Measurements from ENCODE around the gene NUP210.
A peak's percentile ranks its signal among the peaks of the same experiment; 100 is the strongest.

NUP210 gene

GRCh38 chr3:13318626-13319470, 101.3 kb downstream of the NUP210 start:
- DNase-seq, result no peak

GRCh38 chr3:13317596-13318320, 102.4 kb downstream of the NUP210 start:
- DNase-seq, result no peak

GRCh38 chr3:13316603-13317002, 103.5 kb downstream of the NUP210 start:
- no peak for DNase-seq

- DNase-seq, result no peak
Observed at GRCh38 chr3:13314877-13315276, 105.2 kb downstream of the NUP210 start.

- no peak for DNase-seq
Observed at GRCh38 chr3:13313813-13314212, 106.3 kb downstream of the NUP210 start.

GRCh38 chr3:13309004-13309403, 111.1 kb downstream of the NUP210 start:
- DNase-seq, result no peak

- DNase-seq, result peak; percentile 48
Observed at GRCh38 chr3:13308380-13308801, 111.7 kb downstream of the NUP210 start.

- no peak for DNase-seq
Observed at GRCh38 chr3:13307041-13307440, 113.1 kb downstream of the NUP210 start.

GRCh38 chr3:13305623-13306022, 114.5 kb downstream of the NUP210 start:
- no peak for DNase-seq

- no peak for DNase-seq
Observed at GRCh38 chr3:13303410-13303809, 116.7 kb downstream of the NUP210 start.

- peak; percentile 19 for DNase-seq
Observed at GRCh38 chr3:13301286-13301987, 118.7 kb downstream of the NUP210 start.

- no peak for DNase-seq
Observed at GRCh38 chr3:13300546-13301285, 119.4 kb downstream of the NUP210 start.

- DNase-seq, result no peak
Observed at GRCh38 chr3:13299531-13300155, 120.5 kb downstream of the NUP210 start.

- peak; percentile 66 for DNase-seq
Observed at GRCh38 chr3:13296662-13297061, 123.5 kb downstream of the NUP210 start.

GRCh38 chr3:13294442-13295351, 125.4 kb downstream of the NUP210 start:
- no peak for DNase-seq

GRCh38 chr3:13292375-13292774, 127.7 kb downstream of the NUP210 start:
- DNase-seq, result peak; percentile 22

- DNase-seq, result no peak
Observed at GRCh38 chr3:13290941-13291340, 129.2 kb downstream of the NUP210 start.

GRCh38 chr3:13289771-13290285, 130.3 kb downstream of the NUP210 start:
- no peak for DNase-seq

GRCh38 chr3:13288732-13289718, 131.1 kb downstream of the NUP210 start:
- DNase-seq, result peak; percentile 38

- DNase-seq, result no peak
Observed at GRCh38 chr3:13287833-13288232, 132.3 kb downstream of the NUP210 start.
